KMS-11 (cell line): ENCODE results near the gene CEPT1.

Experiments
- H2AFZ ChIP-seq: fragments of 200-600 bp; sonication (generic); 2 replicates; pipeline ENCODE4 v1.6.1; 2016; ENCODE audit warnings: antibody characterized with exemption, mixed run types, low read depth
- H3K27ac ChIP-seq: fragments of 200-600 bp; sonication (generic); 2 replicates; pipeline ENCODE4 v1.6.1; 2016; ENCODE audit warnings: mild to moderate bottlenecking, mixed run types
- H3K27me3 ChIP-seq: fragments of 200-600 bp; sonication (generic); 2 replicates; pipeline ENCODE4 v1.6.1; 2017; ENCODE audit warnings: mild to moderate bottlenecking, low read depth, mixed run types, moderate library complexity; ENCODE audit not compliant: insufficient read depth
- H3K36me3 ChIP-seq: fragments of 200-600 bp; sonication (generic); 2 replicates; pipeline ENCODE4 v1.6.1; 2017; ENCODE audit warnings: mild to moderate bottlenecking, mixed run types; ENCODE audit not compliant: insufficient read depth
- H3K4me1 ChIP-seq: fragments of 200-600 bp; sonication (generic); 2 replicates; pipeline ENCODE4 v1.6.1; 2016; ENCODE audit warnings: mild to moderate bottlenecking, low read depth, mixed run types; ENCODE audit not compliant: poor library complexity, severe bottlenecking
- H3K4me2 ChIP-seq: fragments of 200-600 bp; sonication (generic); 2 replicates; pipeline ENCODE4 v1.7.0; 2016; ENCODE audit warnings: mild to moderate bottlenecking, mixed run types
- H3K4me3 ChIP-seq: fragments of 200-600 bp; sonication (generic); IDR thresholded peaks from 2 replicates; pipeline ENCODE4 v1.6.1; 2017; ENCODE audit warnings: low read depth, low read length, mixed read lengths; ENCODE audit not compliant: insufficient read depth
- H3K79me2 ChIP-seq: fragments of 200-600 bp; sonication (generic); 2 replicates; pipeline ENCODE4 v1.6.1; 2016; ENCODE audit warnings: low read depth, mixed run types; ENCODE audit not compliant: insufficient read depth
- H3K9ac ChIP-seq: fragments of 200-600 bp; sonication (generic); 2 replicates; pipeline ENCODE4 v1.6.1; 2016; ENCODE audit warnings: mild to moderate bottlenecking, mixed run types
- H4K20me1 ChIP-seq: fragments of 200-600 bp; sonication (generic); 2 replicates; pipeline ENCODE4 v1.6.1; 2016; ENCODE audit warnings: mild to moderate bottlenecking, mixed run types; ENCODE audit not compliant: insufficient read depth
- CTCF ChIP-seq: fragments of 200-600 bp; sonication (generic); conservative IDR thresholded peaks from 2 replicates; pipeline ENCODE4 v1.6.1; 2017; ENCODE audit warnings: low read depth, mild to moderate bottlenecking, antibody characterized with exemption, low read length, moderate library complexity, mixed read lengths

The CEPT1 gene

DNA sequence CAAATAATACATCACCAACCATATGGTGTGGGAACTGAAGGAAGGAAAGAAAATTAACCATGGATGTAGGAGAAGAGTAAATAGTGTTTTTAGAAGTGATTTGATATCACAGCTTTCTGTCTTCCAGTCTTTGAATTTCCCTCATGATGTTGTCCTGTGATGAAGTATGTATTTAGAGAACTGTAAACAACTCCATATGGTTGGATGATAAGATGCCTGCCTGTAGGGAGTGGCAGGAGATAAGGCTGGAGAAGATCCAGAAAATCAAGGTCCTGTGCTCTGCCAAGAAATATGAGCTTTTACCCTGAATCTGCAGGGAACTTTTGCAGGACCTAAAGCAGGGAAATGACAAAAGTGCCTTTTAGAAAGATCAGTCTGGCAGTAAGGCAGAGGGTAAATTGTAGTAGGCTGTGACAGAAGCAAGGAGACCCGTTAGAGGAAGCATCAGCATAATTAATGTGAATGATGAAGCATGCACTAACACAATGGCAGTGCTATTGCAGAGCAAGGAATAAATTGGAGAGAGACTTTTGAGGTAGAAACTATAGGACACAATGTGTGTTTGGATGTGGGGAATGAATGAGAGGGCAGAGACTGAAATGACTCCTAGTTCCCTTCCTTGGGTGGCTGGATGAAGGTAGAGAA lies 21.9 kb downstream of the CEPT1 start:
- H3K4me1 ChIP-seq = no peaks in the 10 kb centered on the region

GRCh38 chr1:111162488-111162880 lies 22.5 kb downstream of the CEPT1 start:
- H4K20me1 ChIP-seq = no peaks in the 10 kb centered on the region
- no peak overlapping the region for H3K9ac ChIP-seq
- H3K4me1 ChIP-seq = no peaks in the 10 kb centered on the region
- H3K79me2 ChIP-seq = no peaks in the 10 kb centered on the region
- H2AFZ ChIP-seq = no peak overlapping the region
- no peaks in the 10 kb centered on the region for H3K36me3 ChIP-seq
- no peak overlapping the region for H3K27ac ChIP-seq
- TF ChIP-seq CTCF = no peak
- no peaks in the 10 kb centered on the region for H3K27me3 ChIP-seq
- no peak overlapping the region for H3K4me2 ChIP-seq
- H3K4me3 ChIP-seq = no peak overlapping the region

More for the DNA sequence above, 21.9 kb downstream of the CEPT1 start:
- TF ChIP-seq CTCF = no peak
- Histone ChIP-seq H4K20me1 (no peaks in the 10 kb centered on the region), H3K27me3 (no peaks in the 10 kb centered on the region), H3K9ac (no peak overlapping the region), H3K36me3 (no peaks in the 10 kb centered on the region), H3K4me2 (no peak overlapping the region), H3K79me2 (no peaks in the 10 kb centered on the region), H3K4me3 (no peak overlapping the region), H2AFZ (no peak overlapping the region), H3K27ac (no peak overlapping the region)

DNA sequence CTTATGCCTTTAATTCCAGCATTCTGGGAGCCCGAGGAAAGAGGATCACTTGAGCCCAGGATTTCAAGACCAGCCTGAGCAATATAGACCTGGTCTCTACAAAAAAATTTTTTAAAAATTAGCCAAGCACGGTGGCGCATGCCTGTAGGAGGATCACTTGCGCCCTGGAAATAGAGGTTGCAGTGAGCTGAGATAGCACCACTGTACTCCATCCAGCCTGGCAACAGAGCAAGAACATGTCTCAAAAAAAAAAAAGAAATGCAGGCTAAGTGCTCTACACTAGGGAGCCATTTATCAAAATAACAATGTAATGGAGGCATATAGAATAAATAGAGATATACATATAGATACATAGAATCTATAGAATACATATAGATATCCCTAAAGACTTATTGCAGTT lies 23.3 kb downstream of the CEPT1 start:
- Histone ChIP-seq H4K20me1 (no peaks in the 10 kb centered on the region), H3K79me2 (no peaks in the 10 kb centered on the region), H3K36me3 (no peaks in the 10 kb centered on the region), H3K27ac (no peak overlapping the region), H3K4me3 (no peak overlapping the region), H3K4me1 (no peaks in the 10 kb centered on the region), H3K27me3 (no peaks in the 10 kb centered on the region), H3K4me2 (no peak overlapping the region), H2AFZ (no peak overlapping the region), H3K9ac (no peak overlapping the region)
- TF ChIP-seq CTCF = no peak

- Histone ChIP-seq H3K4me3 (no peak overlapping the region), H3K4me2 (no peak overlapping the region), H3K9ac (no peak overlapping the region), H3K27me3 (no peaks in the 10 kb centered on the region), H3K4me1 (no peaks in the 10 kb centered on the region), H3K36me3 (no peaks in the 10 kb centered on the region), H3K27ac (no peak overlapping the region), H4K20me1 (no peaks in the 10 kb centered on the region), H3K79me2 (no peaks in the 10 kb centered on the region), H2AFZ (no peak overlapping the region)
- no peak for TF ChIP-seq CTCF
Observed at GRCh38 chr1:111164151-111164550, 24.1 kb downstream of the CEPT1 start.
